Endothelial cell (in vitro differentiated cells): ENCODE data around the gene TSPAN15. TPM values are rescaled to one million over a fixed set of nuclear protein-coding genes. Genes with fewer than 3 reads are reported as not detected.

Source experiments
- DNase-seq: peaks from one replicate; pipeline ENCODE4 v3.0.0; 2021; ENCODE audit warnings: low spot score
- H3K27ac Mint-ChIP-seq: one replicate; pipeline ENCODE4 v1.8.0; 2021; ENCODE audit warnings: mixed read lengths, inconsistent platforms; ENCODE audit not compliant: unreplicated experiment
- H3K27me3 Mint-ChIP-seq: one replicate; pipeline ENCODE4 v1.8.0; 2021; ENCODE audit warnings: mild to moderate bottlenecking, moderate library complexity, mixed read lengths, inconsistent platforms; ENCODE audit not compliant: unreplicated experiment
- H3K36me3 Mint-ChIP-seq: one replicate; pipeline ENCODE4 v1.8.0; 2021; ENCODE audit warnings: mild to moderate bottlenecking, low read depth, mixed read lengths, inconsistent platforms; ENCODE audit not compliant: unreplicated experiment
- H3K4me1 Mint-ChIP-seq: one replicate; pipeline ENCODE4 v1.8.0; 2021; ENCODE audit warnings: mild to moderate bottlenecking, mixed read lengths, inconsistent platforms; ENCODE audit not compliant: unreplicated experiment
- H3K4me3 Mint-ChIP-seq: one replicate; pipeline ENCODE4 v1.8.0; 2021; ENCODE audit warnings: mild to moderate bottlenecking, mixed read lengths, inconsistent platforms; ENCODE audit not compliant: unreplicated experiment
- H3K9me3 Mint-ChIP-seq: one replicate; pipeline ENCODE4 v1.8.0; 2021; ENCODE audit warnings: mixed read lengths, inconsistent platforms; ENCODE audit not compliant: unreplicated experiment
- CTCF ChIP-seq: fragments of 200-600 bp; sonication (generic); IDR thresholded peaks from one replicate; pipeline ENCODE4 v1.5.0; 2021; ENCODE audit warnings: antibody characterized with exemption; ENCODE audit not compliant: unreplicated experiment
- total RNA-seq: library from RNA; stranded (reverse); fragmentation: NEBNext Ultra II Directional; extraction: Animal tissue kit (Norgen Biotek cat#: 25700); gene quantifications from one replicate; pipeline ENCODE4 v1.2.1, GENCODE V29; 2021; ENCODE audit not compliant: unreplicated experiment

Gene TSPAN15
- total RNA-seq, 1 donor from 2014 or later = 195 TPM

GRCh38 chr10:69477968-69478597, 26.8 kb downstream of the TSPAN15 start:
- no peaks in the 10 kb centered on the region for H3K9me3 Mint-ChIP-seq
- peak overlapping the region; percentile 74 for H3K27ac Mint-ChIP-seq
- H3K4me3 Mint-ChIP-seq = peak overlapping the region; percentile 44
- no peak for DNase-seq
- peaks cover 88% of the 10 kb centered on the region for H3K4me1 Mint-ChIP-seq
- H3K27me3 Mint-ChIP-seq = peaks cover 9% of the 10 kb centered on the region
- peaks cover 14% of the 10 kb centered on the region for H3K36me3 Mint-ChIP-seq
- TF ChIP-seq CTCF = no peak

- TF ChIP-seq CTCF = no peak
- Mint-ChIP-seq H3K27me3 (peaks cover 9% of the 10 kb centered on the region), H3K27ac (peak overlapping the region; percentile 100), H3K9me3 (no peaks in the 10 kb centered on the region), H3K4me3 (peak overlapping the region; percentile 70), H3K4me1 (peaks cover 87% of the 10 kb centered on the region), H3K36me3 (peaks cover 20% of the 10 kb centered on the region)
- peak; percentile 43 for DNase-seq
Observed at GRCh38 chr10:69479240-69480067, 28.2 kb downstream of the TSPAN15 start.

- peaks cover 23% of the 10 kb centered on the region for H3K36me3 Mint-ChIP-seq
- peaks cover 87% of the 10 kb centered on the region for H3K4me1 Mint-ChIP-seq
- peaks cover 10% of the 10 kb centered on the region for H3K27me3 Mint-ChIP-seq
- peak; percentile 37 for DNase-seq
- no peaks in the 10 kb centered on the region for H3K9me3 Mint-ChIP-seq
- H3K27ac Mint-ChIP-seq = peak overlapping the region; percentile 100
- peak overlapping the region; percentile 70 for H3K4me3 Mint-ChIP-seq
- no peak for TF ChIP-seq CTCF
Observed at GRCh38 chr10:69480068-69480412, 28.8 kb downstream of the TSPAN15 start.

- H3K4me3 Mint-ChIP-seq = peak overlapping the region; percentile 81
- H3K9me3 Mint-ChIP-seq = no peaks in the 10 kb centered on the region
- H3K4me1 Mint-ChIP-seq = peaks cover 84% of the 10 kb centered on the region
- TF ChIP-seq CTCF = no peak
- DNase-seq = no peak
- H3K27me3 Mint-ChIP-seq = peaks cover 13% of the 10 kb centered on the region
- H3K27ac Mint-ChIP-seq = peak overlapping the region; percentile 100
- H3K36me3 Mint-ChIP-seq = peaks cover 27% of the 10 kb centered on the region
Observed at GRCh38 chr10:69481305-69481704, 30.0 kb downstream of the TSPAN15 start.
